HG03060 (cell line): ENCODE measurements around the gene HDAC4.

ENCODE experiments used
- ATAC-seq: cut with Tn5 transposase; IDR thresholded peaks from one replicate; pipeline ENCODE4 v1.9.1; 2021; ENCODE audit warnings: low read depth, moderate number of reproducible peaks; ENCODE audit not compliant: unreplicated experiment

HDAC4 gene

GRCh38 chr2:239230318-239231052 lies 170.3 kb downstream of the HDAC4 start:
- no peak for ATAC-seq

- no peak for ATAC-seq
Observed at GRCh38 chr2:239229545-239230279, 171.1 kb downstream of the HDAC4 start.

- no peak for ATAC-seq
Observed at GRCh38 chr2:239227661-239228371, 173.0 kb downstream of the HDAC4 start.

- ATAC-seq = no peak
Observed at GRCh38 chr2:239226677-239227581, 173.9 kb downstream of the HDAC4 start.

GRCh38 chr2:239225871-239226561 lies 174.8 kb downstream of the HDAC4 start:
- ATAC-seq = no peak

- no peak for ATAC-seq
Observed at GRCh38 chr2:239225371-239225851, 175.4 kb downstream of the HDAC4 start.

GRCh38 chr2:239224955-239225354 lies 175.9 kb downstream of the HDAC4 start:
- ATAC-seq = no peak

GRCh38 chr2:239224199-239224570 lies 176.6 kb downstream of the HDAC4 start:
- no peak for ATAC-seq

GRCh38 chr2:239223310-239224198 lies 177.3 kb downstream of the HDAC4 start:
- ATAC-seq = no peak

GRCh38 chr2:239222706-239223309 lies 178.0 kb downstream of the HDAC4 start:
- ATAC-seq = no peak

GRCh38 chr2:239222312-239222660 lies 178.5 kb downstream of the HDAC4 start:
- ATAC-seq = no peak

GRCh38 chr2:239220981-239221396 lies 179.8 kb downstream of the HDAC4 start:
- no peak for ATAC-seq

GRCh38 chr2:239220341-239220740 lies 180.5 kb downstream of the HDAC4 start:
- ATAC-seq = no peak

- no peak for ATAC-seq
Observed at GRCh38 chr2:239216614-239217273, 184.1 kb downstream of the HDAC4 start.

GRCh38 chr2:239215988-239216613 lies 184.7 kb downstream of the HDAC4 start:
- no peak for ATAC-seq

GRCh38 chr2:239215136-239215925 lies 185.5 kb downstream of the HDAC4 start:
- ATAC-seq = no peak

- no peak for ATAC-seq
Observed at GRCh38 chr2:239214725-239215124, 186.1 kb downstream of the HDAC4 start.
